Stimulated activated naive CD4-positive, alpha-beta T cell (primary cell): ENCODE results near the gene FOXN4.

Experiments
- DNase-seq, 6 experiments: peaks; one replicate each; lab custom pipeline; 2025; lab: John Stamatoyannopoulos, UW

FOXN4 gene

DNA sequence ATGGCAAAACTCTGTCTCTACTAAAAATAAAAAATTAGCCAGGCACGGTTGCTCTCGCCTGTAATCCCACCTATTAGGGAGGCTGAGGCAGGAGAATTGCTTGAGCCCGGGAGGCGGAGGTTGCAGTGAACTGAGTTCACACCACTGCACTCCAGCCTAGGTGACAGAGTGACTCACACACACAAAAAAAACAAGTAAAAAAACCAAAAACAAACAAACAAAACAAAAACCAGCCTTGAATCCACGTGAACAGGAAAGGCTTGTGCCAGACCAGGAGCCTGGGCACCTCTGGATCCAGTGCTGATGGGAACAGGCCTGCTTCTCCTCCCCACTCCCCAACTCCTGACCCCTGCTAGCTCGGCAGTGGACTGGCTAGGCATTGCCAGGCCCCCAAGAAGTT, 3.5 kb downstream of the FOXN4 start:
- DNase-seq = no peak

DNA sequence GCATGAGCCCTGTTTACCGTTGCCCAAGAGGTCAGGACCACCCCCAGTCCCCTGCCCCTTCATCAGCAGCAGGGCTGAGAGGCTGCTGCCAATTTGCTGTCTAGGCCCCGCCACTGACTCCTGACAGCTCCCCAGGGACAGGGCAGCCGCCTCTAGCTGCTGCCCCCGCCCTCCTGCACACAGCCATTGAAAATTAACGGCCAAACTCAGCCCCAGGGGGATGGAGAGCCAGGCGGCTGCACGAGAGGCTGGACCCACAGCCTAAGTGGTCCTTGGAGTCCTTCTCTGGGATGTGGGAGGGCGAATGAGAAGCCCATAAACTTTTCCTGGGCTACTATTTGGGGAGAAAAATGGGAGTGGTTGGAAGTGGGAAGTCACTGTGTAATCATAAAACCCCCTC, 4.6 kb downstream of the FOXN4 start:
- DNase-seq = no peak

GRCh38 chr12:109302770-109303169, 6.3 kb downstream of the FOXN4 start:
- DNase-seq = no peak

DNA sequence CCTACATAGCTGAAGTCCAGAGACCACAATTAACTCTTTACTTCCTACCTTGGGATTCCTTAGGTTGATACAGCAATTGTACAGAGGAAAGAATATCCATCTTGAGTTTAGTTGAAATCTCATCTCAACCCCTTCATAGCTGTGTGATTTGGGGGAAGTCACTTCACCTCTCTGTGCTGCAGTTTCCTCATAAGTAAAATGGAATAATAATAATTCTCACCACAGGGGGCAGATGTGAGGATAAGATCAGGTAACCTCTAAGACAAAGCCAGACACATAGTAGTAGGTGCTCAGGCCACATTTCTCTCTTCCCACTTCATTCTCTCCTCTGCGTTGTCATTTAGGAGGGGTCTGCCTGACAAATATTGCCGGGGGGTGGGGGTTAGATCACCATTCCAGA, 6.7 kb downstream of the FOXN4 start:
- no peak for DNase-seq

GRCh38 chr12:109301643-109302168, 7.4 kb downstream of the FOXN4 start:
- no peak for DNase-seq

DNA sequence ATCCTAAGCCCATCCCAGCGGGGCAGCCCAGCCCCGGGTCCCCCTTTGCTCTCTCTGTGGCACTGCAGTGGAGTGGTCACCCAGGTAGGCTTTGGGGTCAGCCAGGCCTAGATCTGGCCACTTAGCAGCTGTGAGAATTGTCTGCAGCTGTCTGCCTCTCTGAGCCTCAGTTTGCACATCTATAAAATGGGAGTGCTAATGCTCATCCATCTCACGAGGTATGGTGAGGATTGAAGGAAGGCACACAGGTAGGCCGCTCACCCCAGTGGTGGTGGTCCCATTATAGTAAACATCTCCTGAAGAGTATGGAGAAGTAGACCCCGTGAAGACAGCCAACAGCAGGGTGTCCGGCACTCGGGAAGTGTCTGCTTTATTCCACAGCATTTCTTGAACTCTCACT, 9.2 kb downstream of the FOXN4 start:
- no peak for DNase-seq

DNA sequence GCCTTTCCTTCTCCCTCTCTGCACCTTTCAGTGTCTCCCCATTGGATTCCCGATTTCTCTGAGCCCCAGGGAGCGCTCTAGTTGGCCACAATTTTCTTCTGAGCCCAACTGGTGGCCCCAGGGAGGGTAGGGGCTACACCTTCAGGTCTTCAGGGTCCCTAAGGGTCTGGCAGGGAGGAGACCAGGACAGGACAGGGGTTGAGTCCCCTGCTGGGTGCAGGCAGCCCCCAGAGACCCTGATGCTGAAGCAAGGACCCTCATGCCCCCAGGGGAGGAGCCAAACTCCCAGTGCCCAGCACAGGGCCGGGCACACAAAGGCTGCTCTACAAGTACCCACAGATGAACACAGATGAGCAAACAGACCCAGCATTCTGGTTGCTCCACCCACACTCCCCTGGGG, 12.7 kb downstream of the FOXN4 start:
- DNase-seq = no peak

- no peak for DNase-seq
These were observed 13.2 kb downstream of the FOXN4 start for GRCh38 chr12:109295764-109296425.

DNA sequence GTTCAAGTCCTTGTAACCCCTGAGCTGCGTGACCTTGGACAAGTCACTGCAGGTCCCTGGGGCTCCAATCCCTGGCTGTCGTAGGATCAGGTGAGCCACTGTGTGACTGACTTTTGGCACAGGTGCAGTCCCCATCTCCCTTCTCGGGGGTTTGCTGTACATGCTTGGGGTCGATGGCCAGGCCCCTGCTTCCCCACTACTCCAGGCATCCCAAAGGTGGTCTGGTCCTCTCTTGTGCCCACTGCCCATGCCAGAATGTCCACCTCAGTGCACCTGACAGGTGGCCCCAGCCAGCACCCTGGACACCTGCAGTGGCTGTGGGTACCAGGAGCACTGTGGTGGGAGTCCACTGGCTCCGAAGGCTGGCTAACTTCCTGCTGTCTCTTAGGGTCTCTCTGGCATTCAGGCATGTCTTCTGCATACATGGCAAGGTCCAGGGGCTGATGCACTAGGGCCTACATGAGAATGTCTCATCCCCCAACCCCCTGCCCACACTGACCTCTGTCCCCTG, 14.7 kb downstream of the FOXN4 start:
- no peak for DNase-seq

DNA sequence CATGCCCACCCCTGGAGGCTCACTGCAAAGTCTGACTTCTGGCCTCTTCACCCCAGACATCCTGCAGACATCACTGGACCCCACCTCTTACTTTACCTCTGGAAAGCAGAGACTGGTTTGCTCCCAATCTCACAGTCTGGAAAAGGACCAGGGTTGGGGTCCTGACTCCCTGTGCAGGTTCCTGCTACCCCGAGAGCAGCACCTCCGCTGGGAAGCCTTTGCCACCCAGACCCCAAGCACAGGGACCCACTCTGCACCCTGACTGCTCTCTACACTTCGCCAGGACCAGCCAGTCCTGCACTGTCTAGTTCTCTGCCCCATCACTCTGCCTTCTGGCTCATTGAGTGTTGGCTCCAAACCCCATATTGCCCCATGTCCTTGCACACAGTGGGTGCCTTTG, 16.0 kb downstream of the FOXN4 start:
- DNase-seq = no peak

- DNase-seq = no peak
These were observed 16.8 kb downstream of the FOXN4 start for GRCh38 chr12:109292342-109292711.

- no peak for DNase-seq
These were observed 17.4 kb downstream of the FOXN4 start for GRCh38 chr12:109291521-109292341.

GRCh38 chr12:109291117-109291516, 18.0 kb downstream of the FOXN4 start:
- no peak for DNase-seq

- DNase-seq = no peak
These were observed 19.0 kb downstream of the FOXN4 start for GRCh38 chr12:109290061-109290460.

GRCh38 chr12:109289551-109289950, 19.5 kb downstream of the FOXN4 start:
- no peak for DNase-seq

DNA sequence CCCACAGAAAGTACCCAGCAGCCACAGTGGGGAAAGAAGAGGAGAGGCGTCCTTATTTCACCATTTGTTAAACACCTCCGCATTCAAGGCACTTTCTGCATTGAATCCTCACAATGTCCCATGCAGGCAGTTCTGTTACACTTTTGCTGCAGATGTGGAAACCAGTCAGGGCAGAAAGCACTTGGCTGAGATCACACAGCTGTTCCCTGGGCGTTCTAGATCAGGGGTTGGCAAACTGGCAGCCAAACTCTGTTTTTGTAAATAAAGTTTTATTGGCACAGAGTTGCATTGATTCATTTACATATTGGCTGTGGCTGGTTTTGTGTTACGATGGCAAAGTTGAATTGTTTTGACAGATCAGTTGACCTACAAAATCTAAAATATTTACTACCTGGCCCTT, 20.1 kb downstream of the FOXN4 start:
- no peak for DNase-seq

DNA sequence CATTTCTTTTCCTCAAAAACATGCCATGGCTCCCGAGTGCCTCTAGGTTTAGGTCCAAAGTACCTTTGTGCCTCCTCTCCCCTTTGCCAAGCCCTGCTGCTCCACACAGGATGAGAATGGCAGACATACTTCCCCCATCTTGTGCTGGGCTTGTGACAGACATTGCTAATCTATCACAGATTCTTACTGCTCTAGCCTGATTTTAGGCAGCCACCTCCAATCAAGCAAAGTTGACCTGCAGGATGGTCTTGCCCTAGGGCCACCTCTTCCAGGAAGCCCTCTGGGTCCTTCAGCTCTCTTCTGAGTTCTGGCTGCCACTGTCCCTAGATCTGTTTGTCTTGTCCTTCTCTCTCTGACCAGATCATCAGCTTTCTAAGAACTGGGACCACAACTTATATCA, 20.5 kb downstream of the FOXN4 start:
- DNase-seq = no peak

- no peak for DNase-seq
These were observed 21.1 kb downstream of the FOXN4 start for GRCh38 chr12:109287811-109288469.

- DNase-seq = no peak
These were observed 21.9 kb downstream of the FOXN4 start for GRCh38 chr12:109287181-109287580.

DNA sequence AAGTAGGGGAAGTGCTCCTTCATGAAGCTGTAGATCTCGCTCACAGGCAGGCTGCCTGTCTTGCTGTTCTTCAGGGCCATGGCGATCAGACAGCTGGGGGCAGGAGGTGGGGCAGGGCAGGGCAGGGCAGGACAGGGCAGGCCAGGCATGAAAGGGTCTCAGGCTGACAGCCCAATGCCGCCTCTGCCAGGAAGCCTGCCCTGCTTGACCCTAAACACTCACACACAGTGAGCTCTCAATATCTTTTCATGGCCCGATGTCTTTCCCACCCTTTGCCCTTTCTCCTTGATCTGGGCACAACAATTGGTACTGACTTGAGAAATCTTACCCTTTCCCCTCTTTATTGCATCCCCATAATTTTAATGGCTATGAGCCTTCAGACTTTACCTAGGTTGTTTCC, 22.4 kb downstream of the FOXN4 start:
- no peak for DNase-seq

DNA sequence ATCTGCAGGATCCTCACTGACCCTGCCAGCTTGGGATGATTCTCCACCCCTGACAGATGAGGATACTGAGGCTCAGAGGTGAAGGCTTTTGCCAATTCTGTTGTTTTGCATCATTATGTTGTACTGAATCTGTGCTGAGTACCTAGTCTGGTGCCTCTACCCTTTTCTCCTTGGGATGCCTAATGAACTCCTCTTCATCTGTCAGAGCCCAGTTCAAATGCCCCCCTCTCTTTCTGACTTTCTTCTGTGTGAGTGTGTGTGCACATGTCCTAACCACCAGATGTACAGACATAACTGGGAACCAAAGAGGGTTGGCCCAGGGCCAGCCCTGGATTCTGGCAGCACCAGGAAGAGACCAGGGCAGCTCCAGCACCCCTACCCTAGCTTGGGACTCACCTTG, 22.8 kb downstream of the FOXN4 start:
- no peak for DNase-seq

DNA sequence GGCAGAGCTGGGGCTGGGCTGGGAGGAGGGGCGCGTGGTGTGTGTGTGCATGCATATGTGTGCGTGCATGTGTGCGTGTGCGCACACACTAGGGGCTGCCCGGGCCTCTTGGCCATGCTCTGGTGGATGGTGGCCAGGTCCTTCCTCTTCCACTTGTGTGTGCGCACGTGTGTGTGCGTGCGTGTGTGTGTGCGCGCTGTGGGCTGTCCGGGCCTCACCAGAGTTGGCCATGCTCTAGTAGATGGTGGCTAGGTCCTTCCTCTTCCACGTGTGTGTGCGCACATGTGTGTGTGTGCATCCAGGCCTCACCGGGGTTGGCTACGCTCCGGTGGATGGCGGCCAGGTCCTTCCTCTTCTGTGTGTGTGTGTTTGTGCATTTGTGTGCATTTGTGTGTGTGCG, 24.7 kb downstream of the FOXN4 start:
- no peak for DNase-seq

DNA sequence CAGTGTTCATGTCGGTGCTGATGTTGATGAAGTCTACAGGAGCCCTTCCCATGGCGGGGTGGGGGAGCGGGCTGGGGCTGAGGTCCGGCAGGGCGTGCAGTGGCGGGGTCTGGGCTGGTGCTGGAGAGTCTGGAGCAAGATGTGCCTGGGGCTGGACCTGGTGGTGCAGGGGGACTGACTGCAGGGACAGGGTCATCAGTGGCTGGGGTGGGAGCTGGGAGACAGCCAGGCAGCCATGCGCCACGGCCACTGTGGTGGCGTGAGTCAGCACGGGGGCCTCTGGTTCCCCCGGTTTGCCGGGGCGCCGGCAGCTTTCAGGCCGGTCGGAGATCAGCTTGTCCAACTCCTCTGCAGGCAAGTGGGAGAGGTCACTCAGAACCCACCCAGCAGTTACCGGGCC, 27.6 kb downstream of the FOXN4 start:
- no peak for DNase-seq
